IMR-90 (cell line): ENCODE results near the gene HDAC9. TPM values are rescaled to one million over a fixed set of nuclear protein-coding genes. Genes with fewer than 3 reads are reported as not detected.

ENCODE experiments used
- ATAC-seq: fragments of 200-7000 bp; cut with Tn5 transposase; 2 replicates; pipeline ENCODE4 v1.9.1; 2020; ENCODE audit warnings: low read depth, mild to moderate bottlenecking, moderate library complexity
- BruUV-seq: library from RNA; stranded (reverse); fragments of 400-500 nt; replicated peaks from 2 replicates; lab custom pipeline; 2021; lab: Mats Ljungman, UMichigan
- CTCF ChIA-PET: fragments of 300-600 bp; formaldehyde crosslinking; extraction: SDS; loops from one replicate; lab custom pipeline; 2021; ENCODE audit warnings: antibody characterized with exemption; lab: Yijun Ruan, JAX
- POLR2A ChIA-PET: fragments of 300-600 bp; sonication (Branson Sonifier 250); formaldehyde crosslinking; loops from one replicate; lab custom pipeline; 2022; ENCODE audit warnings: antibody characterized with exemption; ENCODE audit not compliant: unreplicated experiment; lab: Charles Lee
- DNase-seq: peaks from one replicate; pipeline ENCODE4 v3.0.0; 2013
- H2AFZ ChIP-seq: replicated peaks from 2 replicates; pipeline ENCODE3; 2013; ENCODE audit warnings: low read length, mild to moderate bottlenecking; ENCODE audit not compliant: poor library complexity
- H2AK5ac ChIP-seq: 2 replicates; pipeline ENCODE4 v1.6.1; 2013; ENCODE audit warnings: low read depth, low read length, inconsistent platforms
- H2AK9ac ChIP-seq: replicated peaks from 2 replicates; pipeline ENCODE3; 2013; ENCODE audit warnings: mild to moderate bottlenecking, low read depth, low read length, moderate library complexity; ENCODE audit not compliant: poor library complexity
- H2BK120ac ChIP-seq: 2 replicates; pipeline ENCODE4 v1.6.1; 2013; ENCODE audit warnings: low read depth, low read length, inconsistent platforms
- H2BK15ac ChIP-seq: 3 replicates; pipeline ENCODE4 v1.6.1; 2013; ENCODE audit warnings: low read depth, low read length, inconsistent platforms
- H2BK20ac ChIP-seq: 2 replicates; pipeline ENCODE4 v1.6.1; 2013; ENCODE audit warnings: low read depth, mild to moderate bottlenecking, inconsistent platforms, low read length, moderate library complexity
- H2BK5ac ChIP-seq: 2 replicates; pipeline ENCODE4 v1.6.1; 2013; ENCODE audit warnings: mild to moderate bottlenecking, low read depth, low read length, inconsistent platforms; ENCODE audit not compliant: poor library complexity, severe bottlenecking
- H3K14ac ChIP-seq: replicated peaks from 2 replicates; pipeline ENCODE4 v1.6.1; 2013; ENCODE audit warnings: low read depth, low read length, inconsistent platforms
- H3K18ac ChIP-seq: 2 replicates; pipeline ENCODE4 v1.6.1; 2013; ENCODE audit warnings: low read depth, low read length, control low read depth
- H3K23ac ChIP-seq: 2 replicates; pipeline ENCODE4 v1.6.1; 2013; ENCODE audit warnings: low read depth, low read length, inconsistent platforms
- H3K27ac ChIP-seq: 2 replicates; pipeline ENCODE4 v1.5.1; 2013; ENCODE audit warnings: mild to moderate bottlenecking, control low read depth, low read length; ENCODE audit not compliant: insufficient read depth
- H3K27me3 ChIP-seq: 2 replicates; pipeline ENCODE4 v1.6.1; 2013; ENCODE audit warnings: low read length; ENCODE audit not compliant: control insufficient read depth, insufficient read depth
- H3K36me3 ChIP-seq: 2 replicates; pipeline ENCODE4 v1.6.1; 2013; ENCODE audit warnings: low read length, mixed read lengths; ENCODE audit not compliant: control insufficient read depth, insufficient read depth
- H3K4ac ChIP-seq: 2 replicates; pipeline ENCODE4 v1.6.1; 2013; ENCODE audit warnings: low read depth, low read length, inconsistent platforms
- H3K4me1 ChIP-seq: 2 replicates; pipeline ENCODE4 v1.6.1; 2013; ENCODE audit warnings: low read length, mixed read lengths; ENCODE audit not compliant: control insufficient read depth, insufficient read depth
- H3K4me2 ChIP-seq: 2 replicates; pipeline ENCODE4 v1.6.1; 2013; ENCODE audit warnings: low read depth, mild to moderate bottlenecking, control low read depth, low read length, moderate library complexity
- H3K4me3 ChIP-seq: 2 replicates; pipeline ENCODE4 v1.5.1; 2013; ENCODE audit warnings: low read depth, mild to moderate bottlenecking, control low read depth, low read length, moderate library complexity; ENCODE audit not compliant: insufficient read depth
- H3K56ac ChIP-seq: 2 replicates; pipeline ENCODE4 v1.6.1; 2013; ENCODE audit warnings: low read length, inconsistent platforms; ENCODE audit not compliant: insufficient read depth; ENCODE audit errors: extremely low read depth
- H3K79me1 ChIP-seq, 2 experiments: 2 replicates each; pipeline ENCODE4 v1.6.1; 2013; ENCODE audit warnings: low read length in 2 of 2, inconsistent platforms in 1 of 2, low read depth in 1 of 2
- H3K9ac ChIP-seq: 2 replicates; pipeline ENCODE4 v1.6.1; 2013; ENCODE audit warnings: low read depth, low read length, control low read depth
- H3K9me1 ChIP-seq: 2 replicates; pipeline ENCODE4 v1.6.1; 2013; ENCODE audit warnings: low read length, inconsistent platforms; ENCODE audit not compliant: insufficient read depth
- H3K9me3 ChIP-seq: 2 replicates; pipeline ENCODE4 v1.6.1; 2013; ENCODE audit warnings: low read length; ENCODE audit not compliant: control insufficient read depth, insufficient read depth
- H4K20me1 ChIP-seq: 2 replicates; pipeline ENCODE4 v1.6.1; 2013; ENCODE audit warnings: low read length, inconsistent platforms; ENCODE audit not compliant: insufficient read depth
- H4K5ac ChIP-seq: 2 replicates; pipeline ENCODE4 v1.6.1; 2013; ENCODE audit warnings: mild to moderate bottlenecking, low read depth, low read length, control low read depth
- H4K8ac ChIP-seq, 2 experiments: 2 replicates each; pipeline ENCODE4 v1.6.1; 2013; ENCODE audit warnings: low read depth in 2 of 2, low read length in 2 of 2, control low read depth in 1 of 2, inconsistent platforms in 1 of 2
- H4K91ac ChIP-seq: 2 replicates; pipeline ENCODE4 v1.6.1; 2013; ENCODE audit warnings: low read depth, low read length, inconsistent platforms; ENCODE audit not compliant: insufficient read depth
- BHLHE40 ChIP-seq: fragments of 150-350 bp; IDR thresholded peaks from 2 replicates; pipeline ENCODE4 v1.6.1; 2016; ENCODE audit warnings: mild to moderate bottlenecking, low read depth, low read length
- CHD1 ChIP-seq: IDR thresholded peaks from 2 replicates; pipeline ENCODE4 v1.6.1; 2012; ENCODE audit warnings: low read depth, low read length, improper control_type of control experiment
- FOS ChIP-seq: fragments of 150-350 bp; IDR thresholded peaks from 2 replicates; pipeline ENCODE4 v1.6.1; 2016; ENCODE audit warnings: low read depth, low read length
- MAFK ChIP-seq: IDR thresholded peaks from 2 replicates; pipeline ENCODE4 v1.6.1; 2012; ENCODE audit warnings: low read depth, low read length, improper control_type of control experiment
- MAZ ChIP-seq: IDR thresholded peaks from 2 replicates; pipeline ENCODE4 v1.6.1; 2012; ENCODE audit warnings: low read depth, mild to moderate bottlenecking, low read length, improper control_type of control experiment, moderate library complexity, borderline replicate concordance
- MXI1 ChIP-seq: IDR thresholded peaks from 2 replicates; pipeline ENCODE4 v1.6.1; 2012; ENCODE audit warnings: low read depth, mild to moderate bottlenecking, low read length, moderate library complexity, borderline replicate concordance
- NFE2L2 ChIP-seq: fragments of 150-350 bp; IDR thresholded peaks from 2 replicates; pipeline ENCODE4 v1.6.1; 2016; ENCODE audit warnings: low read depth, mild to moderate bottlenecking, low read length
- POLR2A ChIP-seq: IDR thresholded peaks from 2 replicates; pipeline ENCODE4 v1.6.1; 2012; ENCODE audit warnings: mild to moderate bottlenecking, low read depth, low read length
- RAD21 ChIP-seq: IDR thresholded peaks from 2 replicates; pipeline ENCODE4 v1.6.1; 2012; ENCODE audit warnings: low read length, improper control_type of control experiment
- RCOR1 ChIP-seq: IDR thresholded peaks from 2 replicates; pipeline ENCODE4 v1.6.1; 2012; ENCODE audit warnings: mild to moderate bottlenecking, low read length, improper control_type of control experiment; ENCODE audit not compliant: insufficient replicate concordance
- SMC3 ChIP-seq: fragments of 150-350 bp; IDR thresholded peaks from 2 replicates; pipeline ENCODE4 v1.6.1; 2016; ENCODE audit warnings: low read depth, mild to moderate bottlenecking, antibody characterized with exemption, low read length, moderate library complexity
- whole genome bisulfite sequencing, 2 experiments: methylation state at CpG; one replicate each; pipeline versions ENCODE4 v1.1.5 to v1.1.7; 2013; ENCODE audit warnings: missing lambda C conversion rate in 2 of 2; ENCODE audit not compliant: insufficient read length in 1 of 2; ENCODE audit errors: extremely low coverage in 2 of 2; 5-methylcytosine and 5-hydroxymethylcytosine counted together
- dilution Hi-C: fragments of 300-500 bp; cut with HindIII; formaldehyde crosslinking; loops from one replicate; pipeline ENCODE4 v1.14.3; 2018; ENCODE audit warnings: low sequenced_read_pairs; ENCODE audit not compliant: unreplicated experiment
- in situ Hi-C: fragments of 300-500 bp; cut with MboI; formaldehyde crosslinking; loops from 3 replicates; pipeline ENCODE4 v1.14.3; 2019; ENCODE audit warnings: low sequenced_read_pairs, inconsistent platforms, mixed read lengths
- intact Hi-C: fragments of 100-400 bp; cut with micrococcal nuclease; formaldehyde crosslinking; loops from 2 replicates; pipeline ENCODE4 v1.10.0; 2022
- polyA plus RNA-seq, 3 experiments: library from polyadenylated mRNA; depleted of rRNA; stranded (reverse); fragments of >200 nt; gene quantifications; 2 replicates each; pipeline ENCODE4 v1.2.3, GENCODE V29; 2012; ENCODE audit warnings: low replicate concordance in 1 of 3
- total RNA-seq: library from RNA; depleted of rRNA; stranded (reverse); fragments of >200 nt; gene quantifications from 2 replicates; pipeline ENCODE4 v1.2.3, GENCODE V29; 2012
- TF ChIP-seq, protein P1 (sequence below): conservative IDR thresholded peaks from 2 replicates; pipeline ENCODE4 v1.5.1; 2012; ENCODE audit warnings: mild to moderate bottlenecking, low read depth, low read length, improper control_type of control experiment
- TF ChIP-seq, protein P2 (sequence below): fragments of 150-350 bp; IDR thresholded peaks from 2 replicates; pipeline ENCODE4 v1.6.1; 2017; ENCODE audit warnings: mild to moderate bottlenecking, antibody characterized with exemption, low read length, low read depth
- TF ChIP-seq, protein P3 (sequence below): fragments of 150-350 bp; IDR thresholded peaks from 2 replicates; pipeline ENCODE4 v1.6.1; 2016; ENCODE audit warnings: low read depth, mild to moderate bottlenecking, low read length, moderate library complexity, borderline replicate concordance

Gene HDAC9
- total and polyA plus RNA-seq, 2 of the 4 experiments (the other 2 are of a cell fraction) = 4.3 to 24.7 TPM

DNA sequence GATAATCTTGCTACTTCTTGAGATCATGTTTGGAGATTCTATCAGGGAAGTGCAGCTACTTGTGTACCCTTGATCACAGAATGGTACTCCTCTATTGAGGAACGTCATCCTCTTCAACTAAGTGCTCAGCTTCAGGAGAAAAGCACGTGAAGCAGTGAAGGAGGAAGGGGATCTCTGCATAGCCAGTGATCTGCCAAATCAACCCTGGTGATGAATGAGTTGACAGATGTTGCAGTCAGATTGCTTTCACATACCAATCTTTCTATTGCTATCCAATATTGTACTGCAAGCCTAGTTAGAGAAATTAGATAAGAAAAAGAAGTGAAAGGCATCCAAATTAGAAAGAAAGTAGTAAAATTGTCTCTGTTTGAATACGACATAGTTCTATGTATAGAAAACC is 312.5 kb downstream of the HDAC9 start:
- no peaks in the 10 kb centered on the region for H3K79me1 ChIP-seq
- no peak overlapping the region for H2AK5ac ChIP-seq
- ATAC-seq (no peak), DNase-seq (no peak)
- H3K4me2 ChIP-seq = no peak overlapping the region
- TF ChIP-seq, protein P1, sequence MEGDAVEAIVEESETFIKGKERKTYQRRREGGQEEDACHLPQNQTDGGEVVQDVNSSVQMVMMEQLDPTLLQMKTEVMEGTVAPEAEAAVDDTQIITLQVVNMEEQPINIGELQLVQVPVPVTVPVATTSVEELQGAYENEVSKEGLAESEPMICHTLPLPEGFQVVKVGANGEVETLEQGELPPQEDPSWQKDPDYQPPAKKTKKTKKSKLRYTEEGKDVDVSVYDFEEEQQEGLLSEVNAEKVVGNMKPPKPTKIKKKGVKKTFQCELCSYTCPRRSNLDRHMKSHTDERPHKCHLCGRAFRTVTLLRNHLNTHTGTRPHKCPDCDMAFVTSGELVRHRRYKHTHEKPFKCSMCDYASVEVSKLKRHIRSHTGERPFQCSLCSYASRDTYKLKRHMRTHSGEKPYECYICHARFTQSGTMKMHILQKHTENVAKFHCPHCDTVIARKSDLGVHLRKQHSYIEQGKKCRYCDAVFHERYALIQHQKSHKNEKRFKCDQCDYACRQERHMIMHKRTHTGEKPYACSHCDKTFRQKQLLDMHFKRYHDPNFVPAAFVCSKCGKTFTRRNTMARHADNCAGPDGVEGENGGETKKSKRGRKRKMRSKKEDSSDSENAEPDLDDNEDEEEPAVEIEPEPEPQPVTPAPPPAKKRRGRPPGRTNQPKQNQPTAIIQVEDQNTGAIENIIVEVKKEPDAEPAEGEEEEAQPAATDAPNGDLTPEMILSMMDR = no peak
- TF ChIP-seq CHD1 (no peak), MAFK (no peak), BHLHE40 (no peak), NFE2L2 (no peak), POLR2A (no peak), FOS (no peak), MAZ (no peak), RAD21 (no peak), RCOR1 (no peak), MXI1 (no peak), SMC3 (no peak)
- TF ChIP-seq, protein P2, sequence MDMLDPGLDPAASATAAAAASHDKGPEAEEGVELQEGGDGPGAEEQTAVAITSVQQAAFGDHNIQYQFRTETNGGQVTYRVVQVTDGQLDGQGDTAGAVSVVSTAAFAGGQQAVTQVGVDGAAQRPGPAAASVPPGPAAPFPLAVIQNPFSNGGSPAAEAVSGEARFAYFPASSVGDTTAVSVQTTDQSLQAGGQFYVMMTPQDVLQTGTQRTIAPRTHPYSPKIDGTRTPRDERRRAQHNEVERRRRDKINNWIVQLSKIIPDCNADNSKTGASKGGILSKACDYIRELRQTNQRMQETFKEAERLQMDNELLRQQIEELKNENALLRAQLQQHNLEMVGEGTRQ = no peak
- TF ChIP-seq, protein P3, sequence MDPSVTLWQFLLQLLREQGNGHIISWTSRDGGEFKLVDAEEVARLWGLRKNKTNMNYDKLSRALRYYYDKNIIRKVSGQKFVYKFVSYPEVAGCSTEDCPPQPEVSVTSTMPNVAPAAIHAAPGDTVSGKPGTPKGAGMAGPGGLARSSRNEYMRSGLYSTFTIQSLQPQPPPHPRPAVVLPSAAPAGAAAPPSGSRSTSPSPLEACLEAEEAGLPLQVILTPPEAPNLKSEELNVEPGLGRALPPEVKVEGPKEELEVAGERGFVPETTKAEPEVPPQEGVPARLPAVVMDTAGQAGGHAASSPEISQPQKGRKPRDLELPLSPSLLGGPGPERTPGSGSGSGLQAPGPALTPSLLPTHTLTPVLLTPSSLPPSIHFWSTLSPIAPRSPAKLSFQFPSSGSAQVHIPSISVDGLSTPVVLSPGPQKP = no peak
- intact Hi-C loops (no loop called here), in situ Hi-C loops (no loop called here), dilution Hi-C loops (no loop called here)
- no peak overlapping the region for H2AK9ac ChIP-seq
- no peak overlapping the region for H4K91ac ChIP-seq
- H3K27ac ChIP-seq = no peak overlapping the region
- H3K14ac ChIP-seq = no peak overlapping the region
- no peaks in the 10 kb centered on the region for H3K27me3 ChIP-seq
- H3K9ac ChIP-seq = no peak overlapping the region
- H3K23ac ChIP-seq = no peak overlapping the region; the same call in 1 of the 2 replicates
- H2AFZ ChIP-seq = no peak overlapping the region
- no peak overlapping the region for H3K56ac ChIP-seq
- no peak overlapping the region for H2BK120ac ChIP-seq
- POLR2A ChIA-PET = no interaction called here
- no peaks in the 10 kb centered on the region for H3K36me3 ChIP-seq
- no peaks in the 10 kb centered on the region for H3K9me1 ChIP-seq
- H3K9me3 ChIP-seq = 0 out of 2 replicates have a peak, but pooled peaks cover 2% of the 10 kb centered on the region
- H3K4me1 ChIP-seq = no peaks in the 10 kb centered on the region
- no peak overlapping the region for H2BK5ac ChIP-seq
- no TSS peak for BruUV-seq
- no peak overlapping the region for H4K8ac ChIP-seq
- H2BK15ac ChIP-seq = no peak overlapping the region
- H3K4me3 ChIP-seq = no peak overlapping the region
- H3K4ac ChIP-seq = no peak overlapping the region
- no peaks in the 10 kb centered on the region for H4K20me1 ChIP-seq
- H3K18ac ChIP-seq = no peak overlapping the region
- CTCF ChIA-PET = no interaction called here
- WGBS, 2 experiments = no CpG with 5 or more reads among the region's 3 CpGs
- no peak overlapping the region for H4K5ac ChIP-seq
- H2BK20ac ChIP-seq = no peak overlapping the region
